Measurements from ENCODE around the gene PACC1.
A peak's percentile ranks its signal among the peaks of the same experiment; 100 is the strongest.

Gene PACC1

GRCh38 chr1:212451416-212452322 lies 37.0 kb upstream of the PACC1 start:
- Histone ChIP-seq H3K9me3 (ENCODE audit: control insufficient read depth, insufficient read depth, low read length) (no peaks in the 10 kb centered on the region), H3K4me1 (ENCODE audit: insufficient read depth, low read length) (no peaks in the 10 kb centered on the region), H3K36me3 (ENCODE audit: insufficient read depth, low read length) (no peaks in the 10 kb centered on the region; the same call in 1 of the 2 replicates), H3K9ac (ENCODE audit: low read depth, low read length) (no peak overlapping the region)

GRCh38 chr1:212450331-212450881 lies 35.7 kb upstream of the PACC1 start:
- H3K9ac ChIP-seq (ENCODE audit: low read depth, low read length) = no peak overlapping the region
- H3K4me1 ChIP-seq (ENCODE audit: insufficient read depth, low read length) = no peaks in the 10 kb centered on the region
- no peaks in the 10 kb centered on the region; the same call in 1 of the 2 replicates for H3K36me3 ChIP-seq (ENCODE audit: insufficient read depth, low read length)
- no peaks in the 10 kb centered on the region for H3K9me3 ChIP-seq (ENCODE audit: control insufficient read depth, insufficient read depth, low read length)

GRCh38 chr1:212447478-212447877 lies 32.8 kb upstream of the PACC1 start:
- Histone ChIP-seq H3K4me1 (ENCODE audit: insufficient read depth, low read length) (no peaks in the 10 kb centered on the region), H3K36me3 (ENCODE audit: insufficient read depth, low read length) (no peaks in the 10 kb centered on the region; the same call in 1 of the 2 replicates), H3K9ac (ENCODE audit: low read depth, low read length) (no peak overlapping the region), H3K9me3 (ENCODE audit: control insufficient read depth, insufficient read depth, low read length) (no peaks in the 10 kb centered on the region)

GRCh38 chr1:212446333-212446732 lies 31.6 kb upstream of the PACC1 start:
- H3K36me3 ChIP-seq (ENCODE audit: insufficient read depth, low read length) = no peaks in the 10 kb centered on the region; the same call in 1 of the 2 replicates
- no peaks in the 10 kb centered on the region for H3K4me1 ChIP-seq (ENCODE audit: insufficient read depth, low read length)
- no peaks in the 10 kb centered on the region for H3K9me3 ChIP-seq (ENCODE audit: control insufficient read depth, insufficient read depth, low read length)
- no peak overlapping the region for H3K9ac ChIP-seq (ENCODE audit: low read depth, low read length)

- Histone ChIP-seq H3K36me3 (ENCODE audit: insufficient read depth, low read length) (no peaks in the 10 kb centered on the region; the same call in 1 of the 2 replicates), H3K9me3 (ENCODE audit: control insufficient read depth, insufficient read depth, low read length) (no peaks in the 10 kb centered on the region), H3K9ac (ENCODE audit: low read depth, low read length) (no peak overlapping the region), H3K4me1 (ENCODE audit: insufficient read depth, low read length) (no peaks in the 10 kb centered on the region)
Observed at GRCh38 chr1:212442408-212442807, 27.7 kb upstream of the PACC1 start.

- no peak overlapping the region for H3K9ac ChIP-seq (ENCODE audit: low read depth, low read length)
- H3K4me1 ChIP-seq (ENCODE audit: insufficient read depth, low read length) = no peaks in the 10 kb centered on the region
- no peaks in the 10 kb centered on the region for H3K36me3 ChIP-seq (ENCODE audit: insufficient read depth, low read length)
- H3K9me3 ChIP-seq (ENCODE audit: control insufficient read depth, insufficient read depth, low read length) = no peaks in the 10 kb centered on the region
Observed at GRCh38 chr1:212440419-212440818, 25.7 kb upstream of the PACC1 start.

GRCh38 chr1:212438831-212439237 lies 24.1 kb upstream of the PACC1 start:
- H3K9me3 ChIP-seq (ENCODE audit: control insufficient read depth, insufficient read depth, low read length) = no peaks in the 10 kb centered on the region
- no peak overlapping the region for H3K9ac ChIP-seq (ENCODE audit: low read depth, low read length)
- no peaks in the 10 kb centered on the region; the same call in 1 of the 2 replicates for H3K4me1 ChIP-seq (ENCODE audit: insufficient read depth, low read length)
- no peaks in the 10 kb centered on the region for H3K36me3 ChIP-seq (ENCODE audit: insufficient read depth, low read length)

- peaks cover under 1% of the 10 kb centered on the region; the same call in 1 of the 2 replicates for H3K4me1 ChIP-seq (ENCODE audit: insufficient read depth, low read length)
- H3K9ac ChIP-seq (ENCODE audit: low read depth, low read length) = no peak overlapping the region
- H3K9me3 ChIP-seq (ENCODE audit: control insufficient read depth, insufficient read depth, low read length) = no peaks in the 10 kb centered on the region
- H3K36me3 ChIP-seq (ENCODE audit: insufficient read depth, low read length) = no peaks in the 10 kb centered on the region
Observed at GRCh38 chr1:212437179-212437798, 22.6 kb upstream of the PACC1 start.

GRCh38 chr1:212434992-212435391 lies 20.3 kb upstream of the PACC1 start:
- Histone ChIP-seq H3K9ac (ENCODE audit: low read depth, low read length) (no peak overlapping the region), H3K9me3 (ENCODE audit: control insufficient read depth, insufficient read depth, low read length) (no peaks in the 10 kb centered on the region), H3K4me1 (ENCODE audit: insufficient read depth, low read length) (peaks cover 11% of the 10 kb centered on the region; the same call in 1 of the 2 replicates), H3K36me3 (ENCODE audit: insufficient read depth, low read length) (no peaks in the 10 kb centered on the region)

GRCh38 chr1:212433577-212434462 lies 19.1 kb upstream of the PACC1 start:
- Histone ChIP-seq H3K4me1 (ENCODE audit: insufficient read depth, low read length) (peaks cover 11% of the 10 kb centered on the region; the same call in 1 of the 2 replicates), H3K9me3 (ENCODE audit: control insufficient read depth, insufficient read depth, low read length) (no peaks in the 10 kb centered on the region), H3K9ac (ENCODE audit: low read depth, low read length) (peak overlapping the region; percentile 55; the same call in 1 of the 2 replicates), H3K36me3 (ENCODE audit: insufficient read depth, low read length) (no peaks in the 10 kb centered on the region)

- Histone ChIP-seq H3K9ac (ENCODE audit: low read depth, low read length) (peak within 1 kb of the TSS; percentile 55), H3K4me1 (ENCODE audit: insufficient read depth, low read length) (peaks cover 11% of the 10 kb centered on the region; the same call in 1 of the 2 replicates), H3K9me3 (ENCODE audit: control insufficient read depth, insufficient read depth, low read length) (no peaks in the 10 kb centered on the region), H3K36me3 (ENCODE audit: insufficient read depth, low read length) (no peaks in the 10 kb centered on the region)
Observed at GRCh38 chr1:212432661-212433576, 18.2 kb upstream of the PACC1 start, which contains the start of gene NENF. Gene NENF (plus strand): TSS chr1:212432920. CDS start chr1:212432944, 24 bp downstream.

- Histone ChIP-seq H3K9ac (ENCODE audit: low read depth, low read length) (peak overlapping the region; percentile 55), H3K4me1 (ENCODE audit: insufficient read depth, low read length) (peaks cover 11% of the 10 kb centered on the region; the same call in 1 of the 2 replicates), H3K9me3 (ENCODE audit: control insufficient read depth, insufficient read depth, low read length) (no peaks in the 10 kb centered on the region), H3K36me3 (ENCODE audit: insufficient read depth, low read length) (no peaks in the 10 kb centered on the region)
Observed at GRCh38 chr1:212432272-212432660, 17.6 kb upstream of the PACC1 start.

GRCh38 chr1:212431644-212432043 lies 17.0 kb upstream of the PACC1 start:
- H3K9me3 ChIP-seq (ENCODE audit: control insufficient read depth, insufficient read depth, low read length) = no peaks in the 10 kb centered on the region
- no peak overlapping the region for H3K9ac ChIP-seq (ENCODE audit: low read depth, low read length)

More at GRCh38 chr1:212431644-212432043, 17.0 kb upstream of the PACC1 start:
- Histone ChIP-seq H3K36me3 (ENCODE audit: insufficient read depth, low read length) (no peaks in the 10 kb centered on the region), H3K4me1 (ENCODE audit: insufficient read depth, low read length) (peaks cover 11% of the 10 kb centered on the region; the same call in 1 of the 2 replicates)

Data from ES-I3 (cell line).